K562 (cell line): Measurements from ENCODE around the gene ULBP1. TPM values are rescaled to one million over a fixed set of nuclear protein-coding genes. Genes with fewer than 3 reads are reported as not detected.
A peak's percentile ranks its signal among the peaks of the same experiment; 100 is the strongest.

Experiments
- E4F1 ChIP-seq: fragments of 250-450 bp; sonication (Bioruptor Pico); IDR thresholded peaks from 2 replicates; pipeline ENCODE4 v1.5.0; 2021; ENCODE audit warnings: mild to moderate bottlenecking, borderline replicate concordance
- MBD2 ChIP-seq: sonication (generic); IDR thresholded peaks from 2 replicates; pipeline ENCODE4 v1.6.1; 2016; ENCODE audit warnings: low read depth, borderline replicate concordance
- MXI1 ChIP-seq: IDR thresholded peaks from 2 replicates; pipeline ENCODE4 v1.6.1; 2011; ENCODE audit warnings: low read depth, mild to moderate bottlenecking, improper control_type of control experiment, low read length
- MYNN ChIP-seq, 2 experiments: sonication (generic); formaldehyde crosslinking in 1 of 2; IDR thresholded peaks; 2 replicates each; pipeline versions ENCODE4 v1.5.0 to v1.6.1; 2016 to 2020; ENCODE audit warnings: antibody characterized with exemption in 1 of 2, missing genetic modification reagents in 1 of 2
- OTX1 ChIP-seq: fragments of 450-650 bp; formaldehyde crosslinking; IDR thresholded peaks from 2 replicates; pipeline ENCODE4 v1.4.0; 2022; ENCODE audit warnings: mild to moderate bottlenecking
- ZBTB40 ChIP-seq, 2 experiments: fragments of 450-650 bp in 1 of 2; sonication (generic) in 1 of 2; formaldehyde crosslinking in 1 of 2; IDR thresholded peaks; 2 replicates each; pipeline versions ENCODE4 v1.7.1 to v1.9.0; 2016 to 2022; ENCODE audit warnings: inconsistent platforms in 1 of 2, mild to moderate bottlenecking in 1 of 2, missing genetic modification reagents in 1 of 2
- ZNF165 ChIP-seq: fragments of 250-450 bp; sonication (Bioruptor Pico); IDR thresholded peaks from 2 replicates; pipeline ENCODE4 v1.4.0; 2020; ENCODE audit warnings: borderline replicate concordance
- ZNF518B ChIP-seq: fragments of 250-450 bp; sonication (Bioruptor Pico); IDR thresholded peaks from 2 replicates; pipeline ENCODE4 v1.5.0; 2021; ENCODE audit warnings: mild to moderate bottlenecking, moderate library complexity
- polyA plus RNA-seq, 8 experiments: library from polyadenylated mRNA; depleted of rRNA in 4 of 8; stranded (reverse) in 5 of 8; unstranded in 3 of 8; fragments of >200 nt; fragmentation: Nextera tagmentation in 2 of 8; fragmentation: Illumina TruSeq in 1 of 8; extraction: Ambion mirVana in 2 of 8; extraction: Trizol in 1 of 8; gene quantifications; 2 replicates each; pipeline versions ENCODE4 v1.2.1 to v1.2.3, GENCODE V29; 2011 to 2014; ENCODE audit warnings: inconsistent platforms in 1 of 8, missing spikeins in 1 of 8
- total RNA-seq, 7 experiments: library from RNA; depleted of rRNA in 6 of 7; stranded (reverse); fragments of >200 nt in 6 of 7; fragmentation: Illumina TruSeq in 2 of 7; extraction: Trizol in 2 of 7; gene quantifications; 2 replicates each; pipeline versions ENCODE4 v1.2.1 to v1.2.3, GENCODE V29; 2011 to 2021; ENCODE audit warnings: low replicate concordance in 1 of 7

Gene ULBP1
- total and polyA plus RNA-seq, 9 of the 15 experiments (the other 6 are each of a cell fraction or from before 2014, with no cell fraction given): 0.33 to 6.0 (median 2.5) TPM

GRCh38 chr6:149963462-149964307 lies at the start of gene ULBP1 (continued):
- TF ChIP-seq E4F1 (CRISPR knock-in tag): no peak
- 0 out of 2 replicates have a peak, but pooled peaks have one; percentile 17 for TF ChIP-seq MBD2
- TF ChIP-seq MYNN (IDR thresholded peaks at IDR 0.05): no peak
- no peak for TF ChIP-seq MYNN (CRISPR knock-in tag; IDR thresholded peaks at IDR 0.05)
- peak; percentile 72; the same call in 1 of the 2 replicates for TF ChIP-seq MXI1
- no peak for TF ChIP-seq ZNF518B (CRISPR knock-in tag)
- no peak for TF ChIP-seq OTX1 (CRISPR knock-in tag)
- TF ChIP-seq ZBTB40 (IDR thresholded peaks at IDR 0.05): peak; percentile 62; the same call in 1 of the 2 replicates
- TF ChIP-seq ZBTB40 (CRISPR knock-in tag; IDR thresholded peaks at IDR 0.05): no peak; the same call in 1 of the 2 replicates
- TF ChIP-seq ZNF165: no peak
